ENCODE measurements around the gene VTI1A. TPM values are rescaled to one million over a fixed set of nuclear protein-coding genes. Genes with fewer than 3 reads are reported as not detected.

VTI1A gene
- total RNA-seq, 1 donor from 2014 or later = 32.6 TPM

GRCh38 chr10:112706577-112706976, 259.6 kb downstream of the VTI1A start:
- no peak overlapping the region for H3K4me3 Mint-ChIP-seq

GRCh38 chr10:112708461-112708860, 261.4 kb downstream of the VTI1A start:
- no peak for DNase-seq (ENCODE audit: extremely low spot score, unreplicated experiment)
- H3K36me3 Mint-ChIP-seq = no peaks in the 10 kb centered on the region
- no peak overlapping the region for H3K4me3 Mint-ChIP-seq
- H3K27ac Mint-ChIP-seq = no peak overlapping the region
- no peaks in the 10 kb centered on the region for H3K9me3 Mint-ChIP-seq
- peaks cover 10% of the 10 kb centered on the region for H3K4me1 Mint-ChIP-seq (ENCODE audit: unreplicated experiment)
- TF ChIP-seq CTCF (conservative IDR thresholded peaks at IDR 0.05) = no peak
- H3K27me3 Mint-ChIP-seq = no peaks in the 10 kb centered on the region

More at GRCh38 chr10:112706577-112706976, 259.6 kb downstream of the VTI1A start:
- Mint-ChIP-seq H3K36me3 (peaks cover 3% of the 10 kb centered on the region), H3K27me3 (no peaks in the 10 kb centered on the region), H3K9me3 (no peaks in the 10 kb centered on the region), H3K4me1 (ENCODE audit: unreplicated experiment) (peaks cover 16% of the 10 kb centered on the region), H3K27ac (no peak overlapping the region)
- DNase-seq (ENCODE audit: extremely low spot score, unreplicated experiment) = no peak
- no peak for TF ChIP-seq CTCF (conservative IDR thresholded peaks at IDR 0.05)

GRCh38 chr10:112710528-112710927, 263.5 kb downstream of the VTI1A start:
- no peaks in the 10 kb centered on the region for H3K9me3 Mint-ChIP-seq
- no peak overlapping the region for H3K27ac Mint-ChIP-seq
- no peaks in the 10 kb centered on the region for H3K27me3 Mint-ChIP-seq
- peaks cover 10% of the 10 kb centered on the region for H3K4me1 Mint-ChIP-seq (ENCODE audit: unreplicated experiment)
- no peaks in the 10 kb centered on the region for H3K36me3 Mint-ChIP-seq
- DNase-seq (ENCODE audit: extremely low spot score, unreplicated experiment) = no peak
- no peak for TF ChIP-seq CTCF (conservative IDR thresholded peaks at IDR 0.05)
- no peak overlapping the region for H3K4me3 Mint-ChIP-seq

- TF ChIP-seq CTCF (conservative IDR thresholded peaks at IDR 0.05) = no peak
- H3K27ac Mint-ChIP-seq = no peak overlapping the region
- peaks cover 10% of the 10 kb centered on the region for H3K4me1 Mint-ChIP-seq (ENCODE audit: unreplicated experiment)
- no peak for DNase-seq (ENCODE audit: extremely low spot score, unreplicated experiment)
- H3K36me3 Mint-ChIP-seq = peaks cover 4% of the 10 kb centered on the region
- no peaks in the 10 kb centered on the region for H3K9me3 Mint-ChIP-seq
- no peak overlapping the region for H3K4me3 Mint-ChIP-seq
- no peaks in the 10 kb centered on the region for H3K27me3 Mint-ChIP-seq
Measured at GRCh38 chr10:112711366-112711765, 264.4 kb downstream of the VTI1A start.

GRCh38 chr10:112712536-112712935, 265.5 kb downstream of the VTI1A start:
- Mint-ChIP-seq H3K27ac (no peak overlapping the region), H3K9me3 (no peaks in the 10 kb centered on the region), H3K27me3 (no peaks in the 10 kb centered on the region), H3K4me3 (no peak overlapping the region), H3K36me3 (peaks cover 4% of the 10 kb centered on the region), H3K4me1 (ENCODE audit: unreplicated experiment) (peaks cover 10% of the 10 kb centered on the region)
- no peak for TF ChIP-seq CTCF (conservative IDR thresholded peaks at IDR 0.05)
- no peak for DNase-seq (ENCODE audit: extremely low spot score, unreplicated experiment)

- Mint-ChIP-seq H3K27me3 (no peaks in the 10 kb centered on the region), H3K4me3 (no peak overlapping the region), H3K9me3 (no peaks in the 10 kb centered on the region), H3K4me1 (ENCODE audit: unreplicated experiment) (peaks cover 10% of the 10 kb centered on the region), H3K36me3 (peaks cover 8% of the 10 kb centered on the region), H3K27ac (no peak overlapping the region)
- no peak for DNase-seq (ENCODE audit: extremely low spot score, unreplicated experiment)
- no peak for TF ChIP-seq CTCF (conservative IDR thresholded peaks at IDR 0.05)
Measured at GRCh38 chr10:112713411-112713810, 266.4 kb downstream of the VTI1A start.
